Fibroblast of gingiva (primary cell): Measurements from ENCODE around the gene B3GNT5.

ENCODE experiments used
- DNase-seq: peaks from one replicate; pipeline ENCODE4 v3.0.0-alpha.2; 2011; ENCODE audit warnings: low read depth

The B3GNT5 gene

GRCh38 chr3:183293966-183294365 lies 40.9 kb downstream of the B3GNT5 start:
- peak; percentile 46 for DNase-seq

DNA sequence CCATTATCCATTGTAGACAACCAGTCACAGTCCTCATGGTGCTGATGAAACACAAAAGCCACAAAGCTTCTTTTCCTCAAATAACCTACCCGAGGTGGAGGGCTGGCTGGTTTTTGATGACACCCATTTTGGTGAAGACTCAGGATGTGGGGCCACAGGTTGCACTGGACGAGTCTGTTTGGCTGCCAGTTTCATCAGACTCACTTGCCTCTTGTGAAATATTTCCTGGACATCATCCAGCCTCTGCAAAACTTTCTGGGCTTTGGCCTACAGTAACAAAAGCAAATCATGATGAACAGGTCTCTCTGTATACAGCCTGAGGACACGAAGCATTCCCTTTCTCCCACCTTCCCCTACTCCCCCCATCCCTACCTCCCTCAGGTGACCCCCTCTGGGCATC lies 42.2 kb downstream of the B3GNT5 start:
- peak; percentile 93 for DNase-seq

DNA sequence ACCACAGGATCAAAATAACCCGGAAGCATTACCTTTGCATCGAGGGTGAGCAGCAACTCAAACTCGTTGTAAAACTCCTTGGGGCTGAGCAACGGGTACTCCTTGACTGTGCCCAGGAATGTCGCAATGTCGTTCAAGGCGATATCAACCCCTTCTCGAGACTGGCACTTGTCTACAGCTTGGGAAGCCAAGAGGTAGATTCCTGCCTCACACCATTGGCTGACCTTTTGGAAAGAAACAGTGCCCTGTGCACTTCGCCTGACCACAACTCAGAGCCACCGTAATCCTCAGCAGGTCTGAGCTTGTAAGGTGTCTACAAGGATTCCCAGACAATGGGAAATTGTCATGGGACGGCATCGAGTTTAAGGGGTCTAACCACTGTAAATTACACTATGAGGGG lies 43.9 kb downstream of the B3GNT5 start:
- DNase-seq, result no peak

- peak; percentile 92 for DNase-seq
Measured at GRCh38 chr3:183298701-183299153, 45.7 kb downstream of the B3GNT5 start.

DNA sequence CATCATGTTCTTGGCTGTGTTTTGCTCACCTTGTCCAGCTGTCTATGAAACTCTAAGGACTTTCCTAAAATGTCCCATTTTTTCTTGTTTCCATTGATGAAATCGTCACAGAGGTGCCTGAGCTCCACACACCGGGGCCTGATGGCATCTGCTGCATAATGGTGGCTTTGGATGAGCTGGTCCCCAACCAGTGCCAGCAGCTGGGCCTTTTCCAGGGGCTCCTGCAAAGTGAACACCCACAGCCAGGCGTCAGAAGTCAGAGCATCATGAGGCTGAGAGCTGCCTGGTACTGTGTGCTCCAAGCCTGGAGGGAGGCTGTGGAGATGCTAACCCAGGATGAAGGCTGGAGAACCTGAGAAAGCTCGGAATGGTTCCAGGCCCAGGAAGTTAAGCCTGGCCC lies 46.9 kb downstream of the B3GNT5 start:
- DNase-seq, result no peak

DNA sequence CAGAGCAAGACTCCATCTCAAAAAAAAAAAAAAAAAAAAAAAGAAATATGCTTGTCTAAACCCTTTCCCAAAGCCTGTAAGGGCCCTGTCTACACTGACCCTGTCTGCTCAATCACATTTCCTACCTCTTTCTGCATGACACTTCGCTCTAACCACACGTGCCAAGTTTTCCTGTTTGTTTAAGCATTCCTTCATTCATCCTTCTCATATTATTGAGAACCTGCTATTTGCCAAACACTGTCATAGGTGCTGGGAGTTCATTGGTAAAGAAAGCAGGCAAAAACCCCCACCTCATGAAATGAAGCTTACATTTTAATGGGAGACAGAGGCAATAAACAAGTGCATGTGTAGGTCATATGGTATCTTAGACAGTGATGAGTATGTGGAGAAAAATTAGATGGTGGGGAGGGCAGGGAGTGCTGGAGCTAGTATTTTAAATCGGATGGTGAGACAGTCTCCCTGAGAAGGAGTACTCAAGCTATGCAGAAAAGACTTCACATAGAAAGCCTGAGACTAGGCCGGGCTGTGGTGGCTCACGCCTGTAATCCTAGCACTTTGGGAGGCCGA lies 48.0 kb downstream of the B3GNT5 start:
- DNase-seq, result no peak

- no peak for DNase-seq
Measured at GRCh38 chr3:183301937-183302580, 49.0 kb downstream of the B3GNT5 start.

GRCh38 chr3:183303690-183304089 lies 50.6 kb downstream of the B3GNT5 start:
- DNase-seq, result no peak

DNA sequence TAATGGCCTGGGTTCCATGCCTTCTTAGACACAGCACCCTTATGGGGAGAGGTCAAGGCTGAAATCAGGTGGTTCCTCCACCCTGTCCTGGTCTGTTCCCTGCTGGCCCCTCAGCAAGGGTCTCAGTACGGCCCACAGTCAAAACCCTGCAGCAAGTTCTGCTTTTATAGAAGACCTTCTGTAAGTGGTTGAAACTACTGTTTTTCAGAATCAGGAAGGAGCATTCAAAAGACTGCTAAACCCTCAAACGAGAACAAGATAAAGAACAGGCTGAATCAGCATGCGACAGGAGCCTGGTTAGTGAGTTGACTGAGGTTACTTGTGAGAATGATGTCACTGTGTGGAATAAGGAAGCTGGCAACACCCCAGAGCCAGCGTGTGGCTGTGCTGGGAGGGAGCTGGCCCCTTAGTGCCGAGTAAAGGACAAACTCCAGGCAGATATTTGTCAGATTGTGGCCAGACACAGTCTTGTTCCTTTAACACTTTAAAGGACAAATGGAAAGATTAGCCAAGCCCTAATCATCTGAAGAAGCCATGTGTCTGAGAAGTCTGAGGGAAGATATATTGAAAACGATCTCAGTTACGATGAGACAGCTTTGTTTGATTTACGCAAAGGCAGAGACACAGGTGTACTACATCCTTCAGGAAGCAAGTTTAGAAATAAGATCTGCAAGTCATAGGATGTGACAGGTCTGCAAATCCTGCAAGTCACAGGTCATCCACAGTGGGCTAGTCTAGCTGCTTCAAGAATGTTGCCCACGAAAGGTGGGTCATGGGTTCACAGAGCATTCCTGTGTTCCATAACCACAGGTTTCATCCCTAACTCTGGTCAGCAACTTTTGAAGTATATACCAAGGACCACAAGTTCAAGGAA lies 54.0 kb downstream of the B3GNT5 start:
- DNase-seq, result peak; percentile 23

DNA sequence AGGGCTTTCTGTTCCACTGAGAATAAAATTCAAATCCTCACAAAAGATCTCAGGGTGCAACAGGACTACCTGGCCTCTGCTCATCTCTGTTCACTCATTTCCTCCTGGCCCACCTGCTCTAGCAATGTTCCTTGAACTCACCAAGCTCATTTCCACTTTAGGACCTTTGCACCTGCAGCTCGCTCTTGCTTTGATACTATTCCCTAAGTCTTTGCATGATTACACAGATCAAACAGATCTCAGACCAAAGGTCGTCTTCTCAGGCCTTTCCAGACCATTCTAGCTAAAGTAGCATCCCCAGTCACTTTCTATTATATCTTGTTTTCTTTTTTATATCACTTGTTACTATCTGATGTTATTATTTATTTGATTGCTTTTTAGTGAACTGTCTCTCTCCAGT lies 54.7 kb downstream of the B3GNT5 start:
- no peak for DNase-seq

DNA sequence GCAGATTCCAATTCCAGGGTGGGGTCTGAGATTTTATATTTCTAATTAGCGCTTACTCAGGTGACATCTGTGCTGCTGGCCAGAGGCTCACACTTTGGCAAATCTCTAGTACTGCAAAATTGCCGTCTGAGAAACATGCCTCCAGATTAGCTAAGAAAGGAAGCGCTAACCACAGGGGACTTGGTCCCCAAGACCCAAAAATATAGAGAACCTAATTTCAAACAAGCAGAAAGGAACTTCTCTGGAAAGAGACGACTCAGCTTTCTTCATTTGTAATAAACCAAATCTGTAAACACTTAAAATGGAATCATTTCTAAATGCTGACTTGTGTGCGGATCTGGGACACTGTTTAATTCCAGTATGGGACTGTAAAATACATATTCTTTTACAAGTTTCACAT lies 55.7 kb downstream of the B3GNT5 start:
- no peak for DNase-seq

GRCh38 chr3:183309276-183309675 lies 56.2 kb downstream of the B3GNT5 start:
- no peak for DNase-seq

GRCh38 chr3:183310936-183311335 lies 57.9 kb downstream of the B3GNT5 start:
- no peak for DNase-seq

DNA sequence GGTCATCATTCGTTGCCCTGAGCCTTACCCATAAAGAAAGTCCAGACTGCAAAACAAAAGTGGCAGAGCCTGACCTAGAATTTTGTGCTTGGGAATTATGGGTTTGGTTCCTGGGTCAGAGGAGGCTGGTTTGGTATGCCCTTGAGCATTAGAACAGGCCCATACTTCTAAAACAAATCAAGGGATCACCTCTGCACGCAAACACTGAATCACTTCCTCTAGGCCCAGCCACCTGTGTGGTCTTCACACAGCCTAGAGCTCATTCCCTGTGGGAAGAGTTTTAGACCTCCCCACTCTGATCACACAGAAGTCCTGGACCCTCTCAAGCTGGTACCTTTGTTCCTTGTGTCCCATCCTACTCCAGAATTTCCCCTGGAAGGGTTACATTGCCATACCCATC lies 59.4 kb downstream of the B3GNT5 start:
- no peak for DNase-seq

DNA sequence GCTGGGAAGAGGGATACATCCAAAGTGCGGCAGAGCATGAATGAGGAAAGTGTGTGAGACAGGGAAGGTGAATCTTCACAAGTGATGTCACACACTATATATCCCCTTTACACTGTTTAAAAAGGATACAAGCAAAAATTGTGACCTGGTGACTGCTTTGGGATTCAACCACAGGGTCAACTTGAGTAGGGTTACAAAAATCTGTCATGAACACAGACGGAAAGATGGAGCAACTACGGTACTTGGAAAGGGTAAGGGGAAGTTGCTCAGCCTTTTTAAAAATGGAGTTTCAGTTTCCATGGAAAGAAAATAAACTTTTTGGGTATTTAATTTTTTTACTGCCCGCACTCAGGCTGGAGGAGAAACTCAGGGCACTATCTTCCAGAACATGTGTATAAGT lies 60.3 kb downstream of the B3GNT5 start:
- no peak for DNase-seq

DNA sequence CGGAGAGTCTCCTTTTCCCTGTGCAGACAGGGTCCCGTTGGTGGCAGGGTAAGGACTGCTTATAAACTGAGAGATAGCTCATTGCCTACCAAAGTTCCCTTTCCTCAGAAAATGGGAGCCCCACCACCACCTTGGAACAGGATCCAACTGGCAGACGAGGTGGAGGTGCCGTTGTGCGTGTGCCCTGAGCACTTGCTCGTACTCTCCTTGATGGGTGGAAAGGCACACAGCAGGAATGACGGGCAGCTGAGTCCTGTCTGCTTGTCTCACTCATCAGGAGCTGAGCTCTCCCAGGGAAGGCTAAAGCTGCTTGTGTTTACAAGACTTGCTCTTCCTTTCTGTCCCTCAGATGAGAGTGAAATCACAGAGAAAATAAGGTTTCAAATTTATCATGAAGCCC lies 60.7 kb downstream of the B3GNT5 start:
- DNase-seq, result no peak

DNA sequence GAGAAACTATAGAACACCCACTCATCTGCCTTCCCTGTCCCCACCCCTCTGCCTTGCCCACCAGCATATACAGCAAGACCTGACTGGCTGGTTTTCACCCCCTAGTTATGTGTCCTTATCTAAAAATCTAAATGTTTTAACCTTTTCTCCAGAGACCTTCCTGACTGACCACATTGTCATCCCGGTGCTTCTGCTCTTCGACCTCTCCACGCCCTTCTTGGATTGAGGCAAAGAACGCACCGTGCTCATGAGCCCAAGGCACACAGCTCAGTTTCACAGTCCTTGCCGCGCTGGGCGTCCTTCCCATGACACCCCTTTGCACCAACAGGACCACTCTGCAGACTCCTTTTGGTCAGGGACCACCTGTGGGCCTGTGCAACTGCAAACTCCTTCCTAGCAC lies 62.7 kb downstream of the B3GNT5 start:
- no peak for DNase-seq

DNA sequence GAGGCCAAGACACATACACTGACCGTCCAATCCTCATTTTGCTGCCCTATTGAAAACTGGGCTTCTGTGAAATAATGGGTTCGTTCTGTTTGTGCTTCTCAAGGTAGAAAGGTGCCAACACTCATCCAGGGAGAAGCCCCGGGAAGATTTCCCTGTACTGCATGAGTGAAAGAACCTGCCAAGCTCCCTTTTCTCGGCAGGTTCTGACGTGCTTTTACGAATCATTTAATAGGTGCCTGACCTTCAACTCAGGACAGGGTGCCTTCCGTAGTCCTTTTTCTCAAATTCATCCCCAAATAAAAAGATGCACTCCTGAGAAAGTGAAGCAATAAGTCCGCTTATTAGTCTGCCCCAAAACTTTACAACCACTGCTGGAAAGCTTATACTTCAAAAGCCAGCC lies 64.2 kb downstream of the B3GNT5 start:
- no peak for DNase-seq

DNA sequence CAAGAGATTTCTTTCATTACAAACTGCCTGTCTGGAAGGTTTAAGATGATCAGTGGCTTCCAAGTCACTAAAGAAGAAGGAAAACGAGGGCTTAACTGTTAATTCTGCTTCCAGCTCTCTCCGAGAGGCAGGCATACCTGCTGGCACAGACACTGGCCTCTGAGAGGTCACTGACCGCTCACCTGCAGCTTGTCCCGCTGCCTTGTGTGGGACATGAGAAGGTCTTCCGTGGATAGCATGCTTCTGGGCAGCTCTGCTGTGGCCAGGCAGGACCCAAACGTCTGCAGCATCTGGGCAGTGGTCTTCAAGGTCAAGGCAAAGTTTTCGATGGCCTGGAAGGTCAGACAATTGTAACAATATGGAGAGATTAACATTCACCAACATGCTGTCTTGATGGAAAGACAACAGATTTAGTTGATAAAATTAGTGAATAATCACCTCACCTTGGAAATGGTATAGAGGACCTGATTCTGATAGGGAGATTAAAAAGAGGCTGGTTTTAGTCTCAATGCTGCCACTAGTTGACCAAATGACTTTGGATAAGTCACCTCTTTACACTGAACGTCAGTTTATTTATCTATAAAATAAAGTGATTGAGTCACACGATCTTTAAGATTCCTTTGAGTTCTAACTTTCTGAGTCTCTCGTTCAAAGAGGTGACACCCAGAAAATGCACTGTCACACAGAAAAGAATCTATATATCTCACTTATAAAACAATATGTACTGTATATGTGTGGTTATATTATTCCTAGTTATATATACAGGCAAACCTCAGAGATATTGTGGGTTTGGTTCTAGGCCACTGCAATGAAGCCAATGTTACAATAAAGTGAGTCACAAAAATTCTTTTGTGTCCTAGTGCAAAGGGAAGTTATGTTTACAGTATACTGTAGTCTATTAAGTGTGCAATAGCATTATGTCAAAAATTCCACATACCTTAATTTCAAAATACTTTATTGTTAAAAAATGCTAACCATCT lies 65.1 kb downstream of the B3GNT5 start:
- DNase-seq, result peak; percentile 44

DNA sequence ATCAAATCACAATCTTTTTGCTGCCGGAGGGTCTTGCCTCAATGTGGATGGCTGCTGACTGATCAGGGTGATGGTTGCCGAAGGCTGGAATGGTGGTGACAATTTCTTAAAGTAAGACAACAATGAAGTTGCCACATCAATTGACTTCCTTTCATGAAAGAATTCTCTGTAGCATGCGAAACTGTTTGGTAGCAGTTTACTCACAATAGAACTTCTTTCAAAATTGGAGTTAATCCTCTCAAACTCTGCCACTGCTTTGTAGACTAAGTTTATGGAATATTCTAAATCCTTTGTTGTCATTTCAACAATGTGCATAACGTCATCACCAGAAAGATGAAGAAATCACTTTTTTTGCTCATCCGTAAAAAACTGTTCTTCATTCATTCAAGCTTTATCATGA lies 65.8 kb downstream of the B3GNT5 start:
- peak; percentile 32 for DNase-seq

- no peak for DNase-seq
Measured at GRCh38 chr3:183319371-183319770, 66.3 kb downstream of the B3GNT5 start.
